Right lobe of liver (tissue), 6 donors: Measurements from ENCODE around the gene COL25A1. TPM values are rescaled to one million over a fixed set of nuclear protein-coding genes. Genes with fewer than 3 reads are reported as not detected.

Experiments
- ATAC-seq, 4 donors: fragments of 200-7000 bp; cut with Tn5 transposase; one replicate each; pipeline ENCODE4 v1.9.1; 2020; ENCODE audit warnings: mild to moderate bottlenecking in 4 of 4, moderate library complexity in 4 of 4
- DNase-seq, 3 donors: peaks; one replicate each; pipeline ENCODE4 v3.0.0-alpha.2; 2020
- H3K27ac ChIP-seq, 3 donors: fragments of 200-600 bp; one replicate each; pipeline ENCODE4 v1.8.0; 2022
- H3K27me3 ChIP-seq, 2 donors: fragments of 200-600 bp; one replicate each; pipeline ENCODE4 v1.8.0; 2022
- H3K36me3 ChIP-seq, 4 donors: fragments of 200-600 bp; sonication (generic) in 1 of 4; one replicate each; pipeline versions ENCODE4 v1.5.1 to v1.8.0; 2017 to 2022; ENCODE audit warnings: control low read depth in 1 of 4
- H3K4me1 ChIP-seq, 4 donors: fragments of 200-600 bp; sonication (generic) in 1 of 4; one replicate each; pipeline versions ENCODE4 v1.5.1 to v1.8.0; 2017 to 2022; ENCODE audit warnings: control low read depth in 1 of 4
- H3K4me3 ChIP-seq, 3 donors: fragments of 200-600 bp; one replicate each; pipeline ENCODE4 v1.8.0; 2022
- H3K9me3 ChIP-seq, 4 donors: fragments of 200-600 bp; sonication (generic) in 1 of 4; one replicate each; pipeline versions ENCODE4 v1.5.1 to v1.8.0; 2017 to 2022; ENCODE audit warnings: control low read depth in 1 of 4
- CTCF ChIP-seq, 4 donors: fragments of 200-600 bp in 3 of 4; fragments of 450-650 bp in 1 of 4; IDR thresholded peaks; one replicate each; pipeline versions ENCODE4 v1.5.1 to v1.8.0; 2016 to 2022; ENCODE audit warnings: antibody characterized with exemption in 4 of 4, mild to moderate bottlenecking in 2 of 4
- POLR2A ChIP-seq: fragments of 450-650 bp; IDR thresholded peaks from one replicate; pipeline ENCODE4 v1.6.1; 2017; ENCODE audit warnings: antibody characterized with exemption, mild to moderate bottlenecking
- WGBS: methylation state at CpG from one replicate; pipeline ENCODE4 v1.1.6; 2018; ENCODE audit warnings: low coverage, low lambda C conversion rate; ENCODE audit not compliant: insufficient coverage; ENCODE audit errors: missing lambda C conversion rate; 5-methylcytosine and 5-hydroxymethylcytosine counted together
- intact Hi-C, 2 donors: fragments of 100-400 bp; cut with DNase I; formaldehyde crosslinking; loops; one replicate each; pipeline versions ENCODE4 v1.11.2 to v1.14.1; 2022
- total RNA-seq, 6 experiments: library from RNA; depleted of rRNA in 2 of 6; stranded (reverse); fragments of >200 nt in 2 of 6; fragmentation: NEBNext Ultra II Directional in 3 of 6; extraction: Animal tissue kit (Norgen Biotek cat#: 25700) in 3 of 6; gene quantifications; one replicate each; pipeline versions ENCODE4 v1.1.0 to v1.2.4, GENCODE V29; 2016 to 2023
- donor health status: DM: no; HTN: yes; CAD: no.
- donor health status: DM: no; HTN: no; CAD: no.
- donor health status: DM: no; HTN: no; CAD: no.
- donor health status: DM: no; HTN: yes; CAD: no.
- donor health status: DM: no; HTN: yes; CAD: no.

Gene COL25A1
- total RNA-seq, 6 experiments from 2014 or later, result 0.06 to 4.8 (median 1.3) TPM

- intact Hi-C loops, result no loop called here
- H3K9me3 ChIP-seq, result no peaks in the 10 kb centered on the region
- ATAC-seq, result no peak
Measured at GRCh38 chr4:108920395-108921087, 381.9 kb downstream of the COL25A1 start.

GRCh38 chr4:108919226-108919893 is 383.1 kb downstream of the COL25A1 start:
- Histone ChIP-seq H3K4me3 (no peak overlapping the region), H3K27me3 (no peaks in the 10 kb centered on the region), H3K4me1 (no peaks in the 10 kb centered on the region), H3K9me3 (no peaks in the 10 kb centered on the region), H3K36me3 (no peaks in the 10 kb centered on the region), H3K27ac (no peak overlapping the region)
- TF ChIP-seq CTCF (IDR thresholded peaks at IDR 0.05) (no peak), POLR2A (no peak)
- WGBS, result 68% methylated on average over 5 of the region's 5 CpGs
- no peak for DNase-seq
- intact Hi-C loops, result no loop called here
- ATAC-seq, result no peak

More at GRCh38 chr4:108920395-108921087, 381.9 kb downstream of the COL25A1 start:
- Histone ChIP-seq H3K4me1 (no peaks in the 10 kb centered on the region), H3K27me3 (no peaks in the 10 kb centered on the region), H3K4me3 (no peak overlapping the region), H3K36me3 (no peaks in the 10 kb centered on the region), H3K27ac (no peak overlapping the region)
- no peak for TF ChIP-seq CTCF (IDR thresholded peaks at IDR 0.05)
- TF ChIP-seq POLR2A, result no peak
- WGBS, result 42% methylated on average over 2 of the region's 2 CpGs
- no peak for DNase-seq

GRCh38 chr4:108917255-108917654 is 385.2 kb downstream of the COL25A1 start:
- no peaks in the 10 kb centered on the region for H3K9me3 ChIP-seq
- 36% methylated on average over 4 of the region's 5 CpGs for WGBS
- H3K36me3 ChIP-seq, result no peaks in the 10 kb centered on the region
- no peak overlapping the region for H3K4me3 ChIP-seq
- ATAC-seq (peak in 2 of 4 donors; percentile 28 to 33), DNase-seq (no peak)
- H3K27me3 ChIP-seq, result no peaks in the 10 kb centered on the region
- no peak overlapping the region for H3K27ac ChIP-seq
- TF ChIP-seq CTCF (IDR thresholded peaks at IDR 0.05), result no peak
- TF ChIP-seq POLR2A, result no peak
- no peaks in the 10 kb centered on the region for H3K4me1 ChIP-seq
- intact Hi-C loops, result no loop called here

GRCh38 chr4:108916638-108917037 is 385.8 kb downstream of the COL25A1 start:
- Histone ChIP-seq H3K27ac (no peak overlapping the region), H3K27me3 (no peaks in the 10 kb centered on the region), H3K9me3 (no peaks in the 10 kb centered on the region), H3K36me3 (no peaks in the 10 kb centered on the region), H3K4me1 (no peaks in the 10 kb centered on the region), H3K4me3 (no peak overlapping the region)
- TF ChIP-seq CTCF (IDR thresholded peaks at IDR 0.05) (no peak), POLR2A (no peak)
- DNase-seq (no peak), ATAC-seq (no peak)
- intact Hi-C loops, result no loop called here
- 92% methylated on average over 4 of the region's 4 CpGs for WGBS
